GM12878 (cell line): ENCODE data around the gene SRBD1. TPM values are rescaled to one million over a fixed set of nuclear protein-coding genes. Genes with fewer than 3 reads are reported as not detected.
A peak's percentile ranks its signal among the peaks of the same experiment; 100 is the strongest.

Experiments
- ATAC-seq: fragments of 200-7000 bp; cut with Tn5 transposase; 3 replicates; pipeline ENCODE4 v1.9.1; 2020; ENCODE audit warnings: mild to moderate bottlenecking, moderate library complexity
- BruUV-seq: library from RNA; stranded (reverse); fragments of 400-500 nt; replicated peaks from 2 replicates; lab custom pipeline; 2021; lab: Mats Ljungman, UMichigan
- CTCF ChIA-PET: fragments of 300-600 bp; sonication (Branson Sonifier 250); formaldehyde crosslinking; extraction: SDS; loops from one replicate; lab custom pipeline; 2021; ENCODE audit warnings: inconsistent platforms; lab: Yijun Ruan, JAX
- POLR2A ChIA-PET: fragments of 350-600 bp; formaldehyde crosslinking; extraction: SDS; loops from one replicate; lab custom pipeline; 2021; ENCODE audit warnings: inconsistent platforms; lab: Charles Lee
- RAD21 ChIA-PET: fragments of 300-600 bp; sonication (Branson Sonifier 250); formaldehyde crosslinking; loops from one replicate; lab custom pipeline; 2023; ENCODE audit warnings: antibody characterized with exemption; ENCODE audit not compliant: unreplicated experiment; lab: Charles Lee
- SMC1A ChIA-PET: fragments of 300-600 bp; sonication (Branson Sonifier 250); formaldehyde crosslinking; loops from one replicate; lab custom pipeline; 2023; ENCODE audit not compliant: unreplicated experiment, uncharacterized antibody; lab: Charles Lee
- DNase-seq: peaks from one replicate; pipeline ENCODE4 v3.0.0-alpha.2; 2011; ENCODE audit warnings: low read depth, low spot score
- FAIRE-seq: peaks from 3 replicates; lab custom pipeline; 2011; peaks lifted over from hg19 to GRCh38; lab: Jason Lieb, UNC
- H2AFZ ChIP-seq: 2 replicates; pipeline ENCODE4 v1.6.0; 2011; ENCODE audit warnings: low read depth, low read length, control low read depth; ENCODE audit not compliant: control insufficient read depth
- H3K27ac ChIP-seq: 2 replicates; pipeline ENCODE4 v1.5.1; 2011; ENCODE audit warnings: control low read depth; ENCODE audit not compliant: control insufficient read depth, insufficient read depth
- H3K27me3 ChIP-seq, 2 experiments: replicated peaks in 1 of 2; 2 replicates each; pipeline versions ENCODE4 v1.6.0 to v1.6.1; 2011; ENCODE audit warnings: low read length in 1 of 2; ENCODE audit not compliant: control insufficient read depth in 2 of 2, insufficient read depth in 2 of 2
- H3K36me3 ChIP-seq, 2 experiments: 2 replicates each; pipeline ENCODE4 v1.5.1; 2011; ENCODE audit warnings: low read length in 1 of 2; ENCODE audit not compliant: control insufficient read depth in 2 of 2, insufficient read depth in 2 of 2
- H3K4me1 ChIP-seq: 2 replicates; pipeline ENCODE4 v1.6.1; 2011; ENCODE audit warnings: mild to moderate bottlenecking, low read length, moderate library complexity, mixed read lengths; ENCODE audit not compliant: control insufficient read depth, insufficient read depth
- H3K4me2 ChIP-seq: 2 replicates; pipeline ENCODE4 v1.6.0; 2011; ENCODE audit warnings: control low read depth; ENCODE audit not compliant: control insufficient read depth, insufficient read depth
- H3K4me3 ChIP-seq: fragments of 200-600 bp; sonication (generic); 2 replicates; pipeline ENCODE4 v1.5.1; 2016
- H3K79me2 ChIP-seq: 2 replicates; pipeline ENCODE4 v1.6.0; 2011; ENCODE audit warnings: low read length; ENCODE audit not compliant: control insufficient read depth, insufficient read depth
- H3K9ac ChIP-seq: 2 replicates; pipeline ENCODE4 v1.8.0; 2011; ENCODE audit warnings: low read length, control low read depth, mixed read lengths; ENCODE audit not compliant: control insufficient read depth, insufficient read depth
- H3K9me3 ChIP-seq: replicated peaks from 3 replicates; pipeline ENCODE4 v1.5.1; 2011; ENCODE audit warnings: mild to moderate bottlenecking, low read length; ENCODE audit not compliant: control insufficient read depth, insufficient read depth
- H4K20me1 ChIP-seq: 2 replicates; pipeline ENCODE4 v1.6.0; 2011; ENCODE audit not compliant: control insufficient read depth, insufficient read depth
- EP300 ChIP-seq, 2 experiments: fragments of 150-350 bp in 1 of 2; IDR thresholded peaks; 2 replicates each; pipeline ENCODE4 v1.6.1; 2011 to 2012; ENCODE audit warnings: low read depth in 2 of 2, low read length in 2 of 2, borderline replicate concordance in 1 of 2, improper control_type of control experiment in 1 of 2, inconsistent platforms in 1 of 2; ENCODE audit not compliant: control insufficient read depth in 1 of 2
- MLLT1 ChIP-seq: fragments of 450-650 bp; IDR thresholded peaks from 2 replicates; pipeline ENCODE4 v1.6.1; 2016; ENCODE audit warnings: mild to moderate bottlenecking
- RELB ChIP-seq: fragments of 450-650 bp; IDR thresholded peaks from 2 replicates; pipeline ENCODE4 v1.6.1; 2017; ENCODE audit warnings: low read depth, mild to moderate bottlenecking, moderate library complexity
- SPI1 ChIP-seq: IDR thresholded peaks from 2 replicates; pipeline ENCODE4 v1.6.1; 2011; ENCODE audit warnings: low read depth, mild to moderate bottlenecking, low read length, moderate library complexity, borderline replicate concordance; ENCODE audit not compliant: insufficient read depth
- WGBS: methylation state at CpG from one replicate; pipeline ENCODE4 v1.1.6; 2016; ENCODE audit warnings: low lambda C conversion rate; ENCODE audit not compliant: insufficient replicate concordance, insufficient coverage; ENCODE audit errors: missing lambda C conversion rate; 5-methylcytosine and 5-hydroxymethylcytosine counted together
- in situ Hi-C: fragments of 300-500 bp; cut with MboI; formaldehyde crosslinking; loops from 9 replicates; pipeline ENCODE4 v1.14.3; 2018; ENCODE audit warnings: mixed read lengths
- intact Hi-C: fragments of 100-400 bp; cut with micrococcal nuclease; formaldehyde crosslinking; loops from one replicate; pipeline ENCODE4 v1.14.2; 2022; ENCODE audit not compliant: unreplicated experiment
- polyA plus RNA-seq, 11 experiments: library from polyadenylated mRNA; depleted of rRNA in 4 of 11; unstranded in 6 of 11; stranded (reverse) in 5 of 11; fragments of >200 nt; fragmentation: Nextera tagmentation in 4 of 11; fragmentation: Illumina TruSeq in 1 of 11; extraction: Ambion mirVana in 4 of 11; extraction: Trizol in 1 of 11; gene quantifications; 1 replicate in 1 of 11; 2 replicates in 10 of 11; pipeline versions ENCODE4 v1.2.1 to v1.2.3, GENCODE V29; 2011 to 2016; ENCODE audit warnings: inconsistent platforms in 2 of 11, missing spikeins in 2 of 11, low read depth in 1 of 11
- total RNA-seq, 4 experiments: library from RNA; depleted of rRNA in 3 of 4; stranded (reverse); fragments of >200 nt in 3 of 4; fragmentation: Illumina TruSeq in 1 of 4; extraction: Trizol in 1 of 4; gene quantifications; 2 replicates each; pipeline versions ENCODE4 v1.2.1 to v1.2.3, GENCODE V29; 2013 to 2021

The SRBD1 gene
- total and polyA plus RNA-seq, 10 of the 15 experiments (the other 5 are each of a cell fraction or from before 2014, with no cell fraction given): 9.7 to 33.1 (median 20.1) TPM

GRCh38 chr2:45443012-45443411, 168.1 kb downstream of the SRBD1 start:
- FAIRE-seq: no peak

More at GRCh38 chr2:45443012-45443411, 168.1 kb downstream of the SRBD1 start:
- H3K27ac ChIP-seq: no peak overlapping the region
- H3K9ac ChIP-seq: no peak overlapping the region
- H3K4me3 ChIP-seq: no peak overlapping the region
- TF ChIP-seq EP300 (IDR thresholded peaks at IDR 0.05; ENCODE audit: borderline replicate concordance in 1 of 2, control insufficient read depth in 1 of 2, low read depth in 2 of 2, low read length in 2 of 2) (0 out of 4 replicates have a peak, but pooled peaks of 1 of the 2 experiments have one; percentile 12), SPI1 (peak; percentile 68; the same call in 1 of the 2 replicates), MLLT1 (no peak), RELB (no peak)
- TF ChIP-seq, all 136 proteins: peak for 2
- peaks cover 11% of the 10 kb centered on the region for H3K4me1 ChIP-seq
- DNase-seq (no peak), ATAC-seq (no peak)
- ChIA-PET CTCF (interaction anchor here (1.2 to 1.7 kb wide), 3 partner anchors 15 to 52 kb away, joined by 3 to 5 read pairs (median 4); no protein-coding TSS in a partner anchor), POLR2A (interaction anchor here (0.7 to 1.0 kb wide), 2 partner anchors 23 to 44 kb away, joined by 3 to 8 read pairs; no protein-coding TSS in a partner anchor), SMC1A (interaction anchor here (0.8 to 3.8 kb wide), 9 partner anchors 10 to 300 kb away, joined by 3 to 21 read pairs (median 6); no protein-coding TSS in a partner anchor), RAD21 (interaction anchor here (0.7 to 1.2 kb wide), 2 partner anchors 42 to 663 kb away, joined by 3 read pairs; no protein-coding TSS in a partner anchor)
- no peaks in the 10 kb centered on the region for H3K79me2 ChIP-seq
- in situ Hi-C loops (no loop called here), intact Hi-C loops (no loop called here)
- H4K20me1 ChIP-seq: no peaks in the 10 kb centered on the region
- 91% methylated on average over 1 of the region's 1 CpG for WGBS
- BruUV-seq: no TSS peak
- H3K36me3 ChIP-seq: no peaks in the 10 kb centered on the region
- no peaks in the 10 kb centered on the region for H3K27me3 ChIP-seq
- H2AFZ ChIP-seq: peak overlapping the region; percentile 25
- H3K9me3 ChIP-seq: no peaks in the 10 kb centered on the region
- peak overlapping the region; percentile 44; the same call in 1 of the 2 replicates for H3K4me2 ChIP-seq
